Middle frontal gyrus (tissue), 1 donor: ENCODE data around the gene TMEM97.
"Not testable (repeated sequence)": the region's sequence is repeated elsewhere in the genome, so short reads cannot be mapped to it uniquely, and the experiment has no call there.

ENCODE experiments used
- DNase-seq: peaks from one replicate; pipeline ENCODE4 v3.0.0-alpha.2; 2015; ENCODE audit warnings: low spot score; ENCODE audit errors: extremely low spot score

The TMEM97 gene

GRCh38 chr17:28335959-28336871, 17.2 kb downstream of the TMEM97 start:
- peak; percentile 23 for DNase-seq

- DNase-seq, result no peak
Measured at GRCh38 chr17:28338056-28338768, 19.2 kb downstream of the TMEM97 start.

GRCh38 chr17:28338769-28339212, 19.8 kb downstream of the TMEM97 start:
- DNase-seq, result not testable (repeated sequence)

GRCh38 chr17:28339431-28339830, 20.4 kb downstream of the TMEM97 start:
- no peak for DNase-seq

GRCh38 chr17:28340374-28340773, 21.4 kb downstream of the TMEM97 start:
- no peak for DNase-seq

GRCh38 chr17:28341516-28341915, 22.5 kb downstream of the TMEM97 start:
- DNase-seq, result no peak

GRCh38 chr17:28342313-28342712, 23.3 kb downstream of the TMEM97 start:
- DNase-seq, result no peak

- DNase-seq, result no peak
Measured at GRCh38 chr17:28343491-28343932, 24.5 kb downstream of the TMEM97 start.

GRCh38 chr17:28344011-28344410, 25.0 kb downstream of the TMEM97 start:
- no peak for DNase-seq

- DNase-seq, result no peak
Measured at GRCh38 chr17:28344435-28344901, 25.5 kb downstream of the TMEM97 start.

- DNase-seq, result no peak
Measured at GRCh38 chr17:28345419-28346198, 26.6 kb downstream of the TMEM97 start.

- no peak for DNase-seq
Measured at GRCh38 chr17:28346199-28346580, 27.2 kb downstream of the TMEM97 start.

- no peak for DNase-seq
Measured at GRCh38 chr17:28346746-28347246, 27.8 kb downstream of the TMEM97 start.

GRCh38 chr17:28347261-28347891, 28.4 kb downstream of the TMEM97 start:
- DNase-seq, result no peak

- DNase-seq, result no peak
Measured at GRCh38 chr17:28348979-28349378, 30.0 kb downstream of the TMEM97 start.

- no peak for DNase-seq
Measured at GRCh38 chr17:28350271-28350670, 31.3 kb downstream of the TMEM97 start.

GRCh38 chr17:28357061-28357900, 38.3 kb downstream of the TMEM97 start, which contains the start of gene POLDIP2:
POLDIP2 (minus strand) TSS chr17:28357527; CDS start chr17:28357448, 79 bp downstream.
- DNase-seq, result peak; percentile 92

- no peak for DNase-seq
Measured at GRCh38 chr17:28357901-28358197, 38.8 kb downstream of the TMEM97 start.

- DNase-seq, result no peak
Measured at GRCh38 chr17:28363186-28363585, 44.2 kb downstream of the TMEM97 start.
